ENCODE results near the gene DPP7.
A peak's percentile ranks its signal among the peaks of the same experiment; 100 is the strongest.

DPP7 gene

GRCh38 chr9:137110147-137110910 is 4.2 kb downstream of the DPP7 start:
- no peak for DNase-seq

GRCh38 chr9:137109250-137110146 is 5.0 kb downstream of the DPP7 start:
- DNase-seq, result no peak

- no peak for DNase-seq
Observed at GRCh38 chr9:137108608-137109249, 5.8 kb downstream of the DPP7 start.

- DNase-seq, result no peak
Observed at GRCh38 chr9:137107982-137108381, 6.6 kb downstream of the DPP7 start.

GRCh38 chr9:137107312-137107921 is 7.1 kb downstream of the DPP7 start:
- no peak for DNase-seq

GRCh38 chr9:137106662-137107250 is 7.8 kb downstream of the DPP7 start:
- no peak for DNase-seq

- no peak for DNase-seq
Observed at GRCh38 chr9:137105814-137106661, 8.5 kb downstream of the DPP7 start.

- DNase-seq, result no peak
Observed at GRCh38 chr9:137103206-137103999, 11.1 kb downstream of the DPP7 start.

GRCh38 chr9:137099231-137099630 is 15.3 kb downstream of the DPP7 start:
- DNase-seq, result no peak

- no peak for DNase-seq
Observed at GRCh38 chr9:137097761-137098462, 16.6 kb downstream of the DPP7 start.

- DNase-seq, result no peak
Observed at GRCh38 chr9:137096785-137097546, 17.6 kb downstream of the DPP7 start.

GRCh38 chr9:137095664-137096517 is 18.6 kb downstream of the DPP7 start:
- no peak for DNase-seq

GRCh38 chr9:137089232-137089947 is 25.1 kb downstream of the DPP7 start:
- no peak for DNase-seq

- no peak for DNase-seq
Observed at GRCh38 chr9:137088121-137088520, 26.4 kb downstream of the DPP7 start.

GRCh38 chr9:137087409-137087925 is 27.1 kb downstream of the DPP7 start:
- no peak for DNase-seq

- peak; percentile 97 for DNase-seq
Observed at GRCh38 chr9:137086531-137087408, 27.8 kb downstream of the DPP7 start, which contains the start of gene MAN1B1. MAN1B1 (plus strand) TSS chr9:137086985; CDS start chr9:137087000, 15 bp downstream.
